GM21381 (cell line): ENCODE data around the gene ZFR.
A peak's percentile ranks its signal among the peaks of the same experiment; 100 is the strongest.
"Not testable (repeated sequence)": the region's sequence is repeated elsewhere in the genome, so short reads cannot be mapped to it uniquely, and the experiment has no call there.

Experiments used
- ATAC-seq: cut with Tn5 transposase; IDR thresholded peaks from one replicate; pipeline ENCODE4 v1.9.1; 2021; ENCODE audit warnings: mild to moderate bottlenecking, moderate library complexity; ENCODE audit not compliant: unreplicated experiment

The ZFR gene

DNA sequence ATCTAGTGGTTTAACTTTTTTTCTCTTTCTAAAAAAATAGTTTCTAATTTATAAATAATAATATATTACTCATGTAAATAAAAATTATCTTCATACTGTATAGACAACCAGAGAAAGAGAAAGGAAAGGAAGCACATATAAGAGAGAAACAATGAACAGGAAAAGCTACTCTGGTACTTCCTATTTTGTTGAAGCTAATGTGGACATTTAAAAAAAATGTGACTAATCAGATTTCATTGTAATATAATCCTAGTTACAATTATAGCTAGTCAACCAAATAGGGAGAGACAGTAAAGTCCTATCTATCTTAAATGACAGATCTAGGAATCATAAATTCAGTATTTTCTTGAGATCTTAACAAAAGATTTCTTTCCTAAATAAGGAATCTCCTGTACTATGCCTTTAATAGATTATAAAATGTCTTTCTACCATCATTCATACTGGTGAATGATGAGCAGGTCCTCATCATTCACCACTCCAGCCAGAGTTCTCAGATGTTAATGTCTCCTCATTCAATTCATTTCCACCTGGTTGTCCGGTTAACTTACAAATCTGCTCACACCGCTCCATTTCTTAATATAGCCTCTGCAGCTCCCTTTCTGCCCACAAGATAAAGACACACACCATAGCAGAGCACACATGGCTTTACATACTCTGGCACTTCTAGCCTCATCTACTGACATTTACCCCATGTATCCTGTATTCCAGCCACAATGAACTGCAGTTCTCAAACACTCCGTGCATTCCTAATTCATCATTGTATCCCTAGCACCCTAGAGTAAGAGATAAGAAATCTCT, 30.9 kb downstream of the ZFR start:
- ATAC-seq: no peak

- ATAC-seq: no peak
These were observed 33.9 kb downstream of the ZFR start for GRCh38 chr5:32410630-32411029.

- peak; percentile 49 for ATAC-seq
These were observed 37.9 kb downstream of the ZFR start for GRCh38 chr5:32406650-32407049.

- no peak for ATAC-seq
These were observed 39.0 kb downstream of the ZFR start for GRCh38 chr5:32405507-32405906.

- no peak for ATAC-seq
These were observed 40.8 kb downstream of the ZFR start for GRCh38 chr5:32403760-32404159.

- no peak for ATAC-seq
These were observed 44.1 kb downstream of the ZFR start for GRCh38 chr5:32400401-32400800.

DNA sequence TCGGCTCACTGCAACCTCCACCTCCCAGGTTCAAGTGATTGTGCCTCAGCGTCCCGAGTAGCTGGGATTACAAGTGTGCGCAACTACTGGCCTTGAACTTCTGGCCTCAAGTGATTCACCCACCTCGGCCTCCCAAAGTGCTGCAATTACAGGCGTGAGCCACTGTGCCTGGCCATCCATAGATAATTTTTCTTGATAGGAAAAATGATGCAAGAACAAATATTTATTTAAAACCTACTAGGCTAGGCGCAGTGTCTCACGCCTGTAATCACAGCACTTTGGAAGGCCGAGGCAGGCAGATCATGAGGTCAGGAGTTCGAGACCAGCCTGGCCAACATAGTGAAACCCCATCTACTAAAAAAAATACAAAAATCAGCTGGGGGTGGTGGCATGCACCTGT, 45.8 kb downstream of the ZFR start:
- ATAC-seq: not testable (repeated sequence)

- no peak for ATAC-seq
These were observed 49.6 kb downstream of the ZFR start for GRCh38 chr5:32394981-32395380.

GRCh38 chr5:32392039-32392438, 52.5 kb downstream of the ZFR start:
- no peak for ATAC-seq

GRCh38 chr5:32390819-32391591, 53.5 kb downstream of the ZFR start:
- ATAC-seq: no peak

DNA sequence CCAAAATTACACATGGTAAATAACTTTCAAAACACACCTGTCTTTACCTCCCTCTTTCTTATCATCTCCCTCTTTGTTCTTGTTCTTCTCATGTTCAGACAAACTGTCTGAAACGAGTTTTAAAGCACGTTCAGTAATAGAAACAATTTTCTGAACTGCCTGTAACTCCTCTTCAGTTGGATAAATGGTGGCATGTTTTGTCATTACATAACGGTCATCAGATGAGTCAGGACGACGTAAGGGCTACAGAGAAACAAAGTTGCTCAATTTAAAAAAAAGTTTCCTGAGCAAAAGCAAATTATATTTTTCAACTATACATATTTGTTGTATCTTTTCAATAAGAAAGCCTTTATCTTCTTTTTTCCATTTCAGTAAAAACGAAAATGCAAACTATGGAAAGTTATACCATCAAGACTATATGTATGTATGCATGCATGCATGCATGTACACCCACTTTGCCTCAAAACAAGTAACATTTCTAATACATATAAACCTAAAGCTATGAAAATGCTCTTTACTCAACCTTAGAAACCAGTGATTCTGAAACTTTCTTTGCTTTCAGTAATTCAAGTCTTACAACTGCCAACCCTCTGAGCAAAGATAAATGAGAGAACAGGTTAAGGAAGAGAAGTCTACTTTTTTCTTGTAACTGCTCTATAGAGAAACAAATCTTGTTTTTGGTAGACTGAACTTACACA, 56.0 kb downstream of the ZFR start:
- no peak for ATAC-seq

GRCh38 chr5:32387841-32388240, 56.7 kb downstream of the ZFR start:
- ATAC-seq: no peak

GRCh38 chr5:32387211-32387610, 57.3 kb downstream of the ZFR start:
- no peak for ATAC-seq

- ATAC-seq: no peak
These were observed 59.9 kb downstream of the ZFR start for GRCh38 chr5:32384621-32385020.

DNA sequence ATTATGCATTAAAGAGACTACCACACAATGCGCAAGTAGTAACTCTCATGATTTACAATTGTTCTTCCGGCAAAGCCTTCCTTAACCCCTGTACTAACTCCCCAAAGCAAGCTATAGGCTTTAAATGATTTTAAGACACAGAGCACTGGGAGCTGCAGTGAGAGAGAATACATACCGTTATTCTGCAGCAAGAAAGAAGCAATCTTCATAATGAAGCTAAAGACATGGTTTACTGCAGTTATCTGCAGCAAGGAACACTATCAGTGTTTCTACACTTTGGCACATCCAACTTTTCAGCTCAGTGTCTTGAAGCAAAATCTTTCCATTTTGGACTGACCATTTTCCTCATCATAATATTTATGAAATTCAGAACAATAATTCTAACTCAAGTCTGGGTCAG, 61.0 kb downstream of the ZFR start:
- ATAC-seq: no peak

DNA sequence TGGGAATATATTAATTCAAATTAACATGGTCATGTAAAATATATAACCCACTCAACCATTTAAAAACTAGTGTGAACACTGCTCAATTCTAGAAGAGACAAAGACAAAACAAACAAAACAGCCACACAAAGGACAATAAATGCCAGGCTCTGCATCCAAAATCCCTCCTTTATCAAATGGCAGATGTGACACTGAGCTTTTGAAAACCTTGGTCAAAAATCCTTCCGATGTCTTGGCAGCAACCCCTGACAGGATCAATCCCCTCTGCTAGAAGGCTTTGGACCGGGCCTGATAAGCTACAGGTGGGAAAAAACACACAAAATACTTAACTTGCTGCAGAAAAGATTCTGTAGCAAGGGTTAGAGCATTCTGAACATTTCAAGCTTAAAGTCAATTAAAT, 61.5 kb downstream of the ZFR start:
- ATAC-seq: no peak

DNA sequence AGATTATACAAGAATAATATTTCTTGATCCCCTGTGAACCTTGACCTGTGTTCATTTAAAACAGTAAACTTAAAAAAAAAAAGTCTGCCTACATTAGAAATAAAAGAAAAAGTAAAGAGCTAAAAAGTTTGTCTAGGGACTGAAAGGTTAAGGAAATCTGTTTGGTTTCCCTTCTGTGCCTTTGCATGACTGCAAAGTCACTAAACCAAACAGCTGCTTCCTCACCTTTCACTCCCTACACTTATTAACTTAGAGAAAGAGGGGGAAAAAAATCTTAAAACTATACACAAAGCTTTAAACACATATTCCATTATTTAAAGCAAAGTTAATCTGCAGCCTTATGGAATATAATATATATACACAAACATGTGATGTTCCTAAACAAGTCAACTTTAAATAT, 65.1 kb downstream of the ZFR start:
- no peak for ATAC-seq

DNA sequence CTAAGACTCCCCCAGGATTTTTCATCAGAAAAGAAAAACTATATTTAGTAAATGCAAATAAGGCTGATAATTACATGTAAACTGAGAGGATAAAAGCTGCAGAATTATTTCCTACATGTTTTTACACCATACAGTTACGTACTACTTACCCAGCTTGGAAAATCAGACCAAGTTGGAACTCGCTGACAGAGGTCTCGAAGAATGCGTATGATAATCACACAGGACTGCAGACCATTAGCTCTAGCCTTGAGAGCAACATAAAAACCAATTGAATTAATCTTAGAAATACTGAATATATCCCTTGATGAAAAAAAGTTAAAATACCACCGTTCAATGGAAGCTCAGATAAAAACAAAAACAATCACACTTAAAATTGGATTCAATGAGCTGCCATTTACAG, 65.6 kb downstream of the ZFR start:
- ATAC-seq: no peak

GRCh38 chr5:32369542-32370155, 74.9 kb downstream of the ZFR start:
- no peak for ATAC-seq

- ATAC-seq: no peak
These were observed 75.5 kb downstream of the ZFR start for GRCh38 chr5:32369032-32369431.

- ATAC-seq: not testable (repeated sequence)
These were observed 77.3 kb downstream of the ZFR start for GRCh38 chr5:32367271-32367670.
